Effector CD4-positive, alpha-beta T cell (primary cell): ENCODE results near the gene CBX8.

Source experiments
- DNase-seq: peaks from one replicate; pipeline ENCODE4 v3.0.0-alpha.2; 2020

The CBX8 gene

GRCh38 chr17:79803997-79804855 is 7.3 kb upstream of the CBX8 start:
- DNase-seq, result peak; percentile 35

GRCh38 chr17:79803421-79803996 is 6.6 kb upstream of the CBX8 start:
- no peak for DNase-seq

- no peak for DNase-seq
These were observed 6.0 kb upstream of the CBX8 start for GRCh38 chr17:79802736-79803420.

- DNase-seq, result no peak
These were observed 5.3 kb upstream of the CBX8 start for GRCh38 chr17:79802039-79802735.

GRCh38 chr17:79801156-79802038 is 4.5 kb upstream of the CBX8 start:
- no peak for DNase-seq

GRCh38 chr17:79800325-79801155 is 3.7 kb upstream of the CBX8 start:
- DNase-seq, result no peak

- no peak for DNase-seq
These were observed 2.9 kb upstream of the CBX8 start for GRCh38 chr17:79799538-79800324.

GRCh38 chr17:79799174-79799537 is 2.3 kb upstream of the CBX8 start:
- DNase-seq, result no peak

GRCh38 chr17:79798299-79799173 is 1.7 kb upstream of the CBX8 start:
- DNase-seq, result no peak

- no peak for DNase-seq
These were observed 818 bp upstream of the CBX8 start for GRCh38 chr17:79797492-79798298.

- no peak for DNase-seq
These were observed 474 bp downstream of the CBX8 start for GRCh38 chr17:79796444-79796762.

GRCh38 chr17:79795795-79796443 is 958 bp downstream of the CBX8 start:
- DNase-seq, result no peak

- no peak for DNase-seq
These were observed 2.0 kb downstream of the CBX8 start for GRCh38 chr17:79794659-79795511.

- DNase-seq, result no peak
These were observed 3.0 kb downstream of the CBX8 start for GRCh38 chr17:79793924-79794304.

- DNase-seq, result no peak
These were observed 3.6 kb downstream of the CBX8 start for GRCh38 chr17:79792984-79793923.

- no peak for DNase-seq
These were observed 4.5 kb downstream of the CBX8 start for GRCh38 chr17:79792341-79792871.
